ACC112 (cell line): ENCODE results near the gene AK6.

Experiments
- H2AFZ ChIP-seq: fragments of 200-600 bp; sonication (generic); one replicate; pipeline ENCODE4 v1.6.0; 2017; ENCODE audit warnings: antibody characterized with exemption, low read length; ENCODE audit not compliant: unreplicated experiment
- H3K27ac ChIP-seq: fragments of 200-600 bp; sonication (generic); 2 replicates; pipeline ENCODE4 v1.5.1; 2014; ENCODE audit warnings: low read depth, mild to moderate bottlenecking, antibody characterized with exemption, low read length, moderate library complexity
- H3K27me3 ChIP-seq: fragments of 200-600 bp; sonication (generic); 2 replicates; pipeline ENCODE4 v1.6.1; 2014; ENCODE audit warnings: mild to moderate bottlenecking, antibody characterized with exemption, low read length, moderate library complexity, mixed read lengths; ENCODE audit not compliant: insufficient read depth
- H3K36me3 ChIP-seq: fragments of 200-600 bp; sonication (generic); 2 replicates; pipeline ENCODE4 v1.6.1; 2016; ENCODE audit warnings: mild to moderate bottlenecking, antibody characterized with exemption, low read length, moderate library complexity, mixed read lengths; ENCODE audit not compliant: insufficient read depth
- H3K4me1 ChIP-seq: fragments of 200-600 bp; sonication (generic); one replicate; pipeline ENCODE4 v1.6.1; 2016; ENCODE audit warnings: low read length, mixed read lengths; ENCODE audit not compliant: insufficient read depth, unreplicated experiment, control insufficient read depth
- H3K4me3 ChIP-seq: fragments of 200-600 bp; sonication (generic); 2 replicates; pipeline ENCODE4 v1.5.1; 2014; ENCODE audit warnings: mild to moderate bottlenecking, low read depth, low read length
- H3K79me2 ChIP-seq: fragments of 200-600 bp; sonication (generic); one replicate; pipeline ENCODE4 v1.6.0; 2016; ENCODE audit warnings: low read length; ENCODE audit not compliant: control insufficient read depth, unreplicated experiment, insufficient read depth

The AK6 gene

GRCh38 chr5:69309380-69309779 is 59.9 kb downstream of the AK6 start:
- peaks cover 20% of the 10 kb centered on the region for H3K36me3 ChIP-seq
- no peaks in the 10 kb centered on the region for H3K27me3 ChIP-seq
- H3K4me3 ChIP-seq: no peak overlapping the region
- no peaks in the 10 kb centered on the region for H3K4me1 ChIP-seq
- H3K79me2 ChIP-seq: no peaks in the 10 kb centered on the region
- H3K27ac ChIP-seq: no peak overlapping the region
- H2AFZ ChIP-seq: no peak overlapping the region

DNA sequence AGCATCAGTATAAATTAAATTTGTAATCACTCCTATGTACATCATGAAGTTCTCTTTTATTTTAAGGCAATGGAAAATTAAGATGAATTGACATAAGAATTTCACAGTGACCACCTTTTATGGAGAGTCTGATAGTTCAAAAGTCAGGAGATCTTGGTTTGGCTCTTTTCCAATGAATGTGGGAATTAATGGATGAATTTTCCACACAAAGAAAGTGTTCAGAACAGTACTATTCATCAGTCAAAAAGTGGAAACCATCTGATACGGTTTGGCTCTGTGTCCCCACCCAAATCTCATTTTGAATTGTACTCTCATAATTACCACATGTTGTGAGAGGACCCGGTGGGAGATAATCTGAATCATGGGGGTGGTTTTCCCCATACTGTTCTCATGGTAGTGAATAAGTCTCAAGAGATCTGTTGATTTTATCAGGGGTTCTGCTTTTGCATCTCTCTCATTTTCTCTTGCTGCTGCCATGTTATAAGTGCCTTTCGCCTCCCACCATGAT is 61.2 kb downstream of the AK6 start:
- Histone ChIP-seq H3K27ac (no peak overlapping the region), H3K36me3 (peaks cover 15% of the 10 kb centered on the region), H3K27me3 (no peaks in the 10 kb centered on the region), H3K79me2 (no peaks in the 10 kb centered on the region), H2AFZ (no peak overlapping the region), H3K4me3 (no peak overlapping the region), H3K4me1 (no peaks in the 10 kb centered on the region)

DNA sequence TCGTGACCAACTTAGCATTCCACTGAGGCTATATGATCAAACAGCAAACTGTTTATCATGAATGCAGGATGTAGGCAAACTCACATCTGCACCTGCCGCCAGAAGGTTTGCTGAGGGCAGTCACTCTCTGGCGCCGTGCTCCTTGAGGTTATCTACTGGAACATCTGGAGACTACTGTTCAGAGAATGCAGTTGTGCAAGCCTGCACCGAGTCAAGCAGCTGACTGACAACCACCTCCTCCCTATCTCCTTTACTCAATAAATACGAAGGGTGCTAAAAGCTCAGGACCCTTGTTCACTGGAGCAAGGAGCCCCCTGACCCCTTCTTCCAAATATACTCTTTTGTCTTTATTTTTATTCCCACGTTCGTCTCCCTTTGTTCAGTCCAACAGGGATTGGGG is 63.8 kb downstream of the AK6 start:
- H3K36me3 ChIP-seq: peaks cover 10% of the 10 kb centered on the region
- H3K4me3 ChIP-seq: no peak overlapping the region
- H3K79me2 ChIP-seq: no peaks in the 10 kb centered on the region
- H3K4me1 ChIP-seq: no peaks in the 10 kb centered on the region
- H2AFZ ChIP-seq: no peak overlapping the region
- H3K27ac ChIP-seq: no peak overlapping the region
- H3K27me3 ChIP-seq: no peaks in the 10 kb centered on the region
